ENCODE data around the gene CORO1C. TPM values are rescaled to one million over a fixed set of nuclear protein-coding genes. Genes with fewer than 3 reads are reported as not detected.

The CORO1C gene
- total RNA-seq, 1 donor from 2014 or later, result 171 TPM

- Mint-ChIP-seq H3K27me3 (ENCODE audit: low read depth) (no peaks in the 10 kb centered on the region), H3K27ac (ENCODE audit: unreplicated experiment) (peak overlapping the region; percentile 97), H3K4me1 (peaks cover 61% of the 10 kb centered on the region), H3K9me3 (no peaks in the 10 kb centered on the region), H3K4me3 (peak overlapping the region; percentile 76), H3K36me3 (ENCODE audit: low read depth) (peaks cover 9% of the 10 kb centered on the region)
- DNase-seq (ENCODE audit: low read depth, low spot score), result peak; percentile 74
- peak; percentile 51 for TF ChIP-seq CTCF (conservative IDR thresholded peaks at IDR 0.05)
Observed at GRCh38 chr12:108691175-108691997, 39.9 kb downstream of the CORO1C start.

- peak overlapping the region; percentile 76 for H3K4me3 Mint-ChIP-seq
Observed at GRCh38 chr12:108690542-108691174, 40.7 kb downstream of the CORO1C start.

GRCh38 chr12:108690191-108690518 is 41.2 kb downstream of the CORO1C start:
- H3K4me3 Mint-ChIP-seq, result peak overlapping the region; percentile 76
- DNase-seq (ENCODE audit: low read depth, low spot score), result no peak
- H3K27ac Mint-ChIP-seq (ENCODE audit: unreplicated experiment), result peak overlapping the region; percentile 97
- no peak for TF ChIP-seq CTCF (conservative IDR thresholded peaks at IDR 0.05)
- no peaks in the 10 kb centered on the region for H3K9me3 Mint-ChIP-seq
- no peaks in the 10 kb centered on the region for H3K27me3 Mint-ChIP-seq (ENCODE audit: low read depth)
- peaks cover 1% of the 10 kb centered on the region for H3K36me3 Mint-ChIP-seq (ENCODE audit: low read depth)
- H3K4me1 Mint-ChIP-seq, result peaks cover 73% of the 10 kb centered on the region

More at GRCh38 chr12:108690542-108691174, 40.7 kb downstream of the CORO1C start:
- Mint-ChIP-seq H3K27ac (ENCODE audit: unreplicated experiment) (peak overlapping the region; percentile 97), H3K4me1 (peaks cover 68% of the 10 kb centered on the region), H3K9me3 (no peaks in the 10 kb centered on the region), H3K27me3 (ENCODE audit: low read depth) (no peaks in the 10 kb centered on the region), H3K36me3 (ENCODE audit: low read depth) (peaks cover 6% of the 10 kb centered on the region)
- DNase-seq (ENCODE audit: low read depth, low spot score), result no peak
- no peak for TF ChIP-seq CTCF (conservative IDR thresholded peaks at IDR 0.05)

GRCh38 chr12:108689314-108690190 is 41.8 kb downstream of the CORO1C start:
- H3K36me3 Mint-ChIP-seq (ENCODE audit: low read depth), result no peaks in the 10 kb centered on the region
- H3K27ac Mint-ChIP-seq (ENCODE audit: unreplicated experiment), result peak overlapping the region; percentile 97
- H3K9me3 Mint-ChIP-seq, result no peaks in the 10 kb centered on the region
- H3K4me1 Mint-ChIP-seq, result peaks cover 78% of the 10 kb centered on the region
- TF ChIP-seq CTCF (conservative IDR thresholded peaks at IDR 0.05), result no peak
- no peaks in the 10 kb centered on the region for H3K27me3 Mint-ChIP-seq (ENCODE audit: low read depth)
- peak; percentile 37 for DNase-seq (ENCODE audit: low read depth, low spot score)
- H3K4me3 Mint-ChIP-seq, result peak overlapping the region; percentile 76

GRCh38 chr12:108686780-108687179 is 44.5 kb downstream of the CORO1C start:
- H3K4me1 Mint-ChIP-seq, result peaks cover 64% of the 10 kb centered on the region
- no peak overlapping the region for H3K27ac Mint-ChIP-seq (ENCODE audit: unreplicated experiment)
- no peak overlapping the region for H3K4me3 Mint-ChIP-seq
- H3K27me3 Mint-ChIP-seq (ENCODE audit: low read depth), result no peaks in the 10 kb centered on the region
- DNase-seq (ENCODE audit: low read depth, low spot score), result no peak
- no peaks in the 10 kb centered on the region for H3K9me3 Mint-ChIP-seq
- TF ChIP-seq CTCF (conservative IDR thresholded peaks at IDR 0.05), result no peak
- H3K36me3 Mint-ChIP-seq (ENCODE audit: low read depth), result no peaks in the 10 kb centered on the region

All from neural crest cell (in vitro differentiated cells).